Activated T-helper 1 cell treated with anti-CD3 and anti-CD28 coated beads, Interleukin-12 subunit alpha, Interleukin-12 subunit beta, Interleukin-2, Interleukin-4 antibody, amounts not matched to agents 30 ng/mL and 10 ng/mL and 1 ng/mL, durations not matched to agents 14 hours and 24 hours and 36 hours (primary cell): Measurements from ENCODE around the gene CDK6. TPM values are rescaled to one million over a fixed set of nuclear protein-coding genes. Genes with fewer than 3 reads are reported as not detected.

Experiments used
- DNase-seq: peaks from one replicate; pipeline ENCODE4 v3.0.0; 2021; ENCODE audit warnings: low spot score
- H3K27ac Mint-ChIP-seq: one replicate; pipeline ENCODE4 v1.8.0; 2021; ENCODE audit warnings: mild to moderate bottlenecking, mixed read lengths
- H3K27me3 Mint-ChIP-seq: one replicate; pipeline ENCODE4 v1.8.0; 2022; ENCODE audit warnings: mild to moderate bottlenecking, moderate library complexity, mixed read lengths; ENCODE audit not compliant: insufficient read depth
- H3K36me3 Mint-ChIP-seq: one replicate; pipeline ENCODE4 v1.8.0; 2021; ENCODE audit warnings: low read depth, mixed read lengths
- H3K4me1 Mint-ChIP-seq: one replicate; pipeline ENCODE4 v1.8.0; 2021; ENCODE audit warnings: low read depth, mixed read lengths
- H3K4me3 Mint-ChIP-seq: one replicate; pipeline ENCODE4 v1.8.0; 2021; ENCODE audit warnings: mild to moderate bottlenecking, moderate library complexity, mixed read lengths
- H3K9me3 Mint-ChIP-seq: one replicate; pipeline ENCODE4 v1.8.0; 2021; ENCODE audit warnings: mixed read lengths
- intact Hi-C: fragments of 100-400 bp; cut with micrococcal nuclease; formaldehyde crosslinking; loops from one replicate; pipeline ENCODE4 v1.15.1; 2024
- total RNA-seq: library from RNA; stranded (reverse); gene quantifications from 2 replicates; pipeline ENCODE4 v1.2.3, GENCODE V29; 2022

The CDK6 gene
- total RNA-seq, 1 donor from 2014 or later, result 332 TPM

- Mint-ChIP-seq H3K36me3 (peaks cover 69% of the 10 kb centered on the region), H3K27me3 (no peaks in the 10 kb centered on the region), H3K4me3 (peak overlapping the region; percentile 51), H3K9me3 (peaks cover 29% of the 10 kb centered on the region), H3K27ac (peak overlapping the region; percentile 95), H3K4me1 (peaks cover 93% of the 10 kb centered on the region)
- no peak for DNase-seq
- intact Hi-C loops, result no loop called here
These were observed 210.0 kb downstream of the CDK6 start for GRCh38 chr7:92626281-92626809.

- Mint-ChIP-seq H3K9me3 (peaks cover 29% of the 10 kb centered on the region), H3K36me3 (peaks cover 74% of the 10 kb centered on the region), H3K4me3 (peak overlapping the region; percentile 30), H3K27ac (peak overlapping the region; percentile 89), H3K4me1 (peaks cover 93% of the 10 kb centered on the region), H3K27me3 (no peaks in the 10 kb centered on the region)
- intact Hi-C loops, result loop anchor here (1.0 kb wide), 2 partner anchors 8 to 21 kb away; no protein-coding TSS in a partner anchor
- no peak for DNase-seq
These were observed 210.8 kb downstream of the CDK6 start for GRCh38 chr7:92625617-92626016.

- H3K9me3 Mint-ChIP-seq, result peaks cover 24% of the 10 kb centered on the region
- peak overlapping the region; percentile 89 for H3K27ac Mint-ChIP-seq
- intact Hi-C loops, result no loop called here
- peaks cover 84% of the 10 kb centered on the region for H3K4me1 Mint-ChIP-seq
- no peaks in the 10 kb centered on the region for H3K27me3 Mint-ChIP-seq
- H3K4me3 Mint-ChIP-seq, result peak overlapping the region; percentile 30
- DNase-seq, result no peak
- peaks cover 70% of the 10 kb centered on the region for H3K36me3 Mint-ChIP-seq
These were observed 211.9 kb downstream of the CDK6 start for GRCh38 chr7:92624298-92624996.

GRCh38 chr7:92623544-92623943 lies 212.8 kb downstream of the CDK6 start:
- peaks cover 75% of the 10 kb centered on the region for H3K4me1 Mint-ChIP-seq
- H3K27me3 Mint-ChIP-seq, result no peaks in the 10 kb centered on the region
- H3K4me3 Mint-ChIP-seq, result no peak overlapping the region
- peaks cover 62% of the 10 kb centered on the region for H3K36me3 Mint-ChIP-seq
- DNase-seq, result no peak
- peak overlapping the region; percentile 69 for H3K27ac Mint-ChIP-seq
- H3K9me3 Mint-ChIP-seq, result peaks cover 17% of the 10 kb centered on the region
- intact Hi-C loops, result no loop called here

GRCh38 chr7:92622685-92623084 lies 213.7 kb downstream of the CDK6 start:
- no peaks in the 10 kb centered on the region for H3K27me3 Mint-ChIP-seq
- H3K4me1 Mint-ChIP-seq, result peaks cover 69% of the 10 kb centered on the region
- H3K27ac Mint-ChIP-seq, result peak overlapping the region; percentile 89
- H3K36me3 Mint-ChIP-seq, result peaks cover 62% of the 10 kb centered on the region
- H3K4me3 Mint-ChIP-seq, result peak overlapping the region; percentile 6
- peaks cover 12% of the 10 kb centered on the region for H3K9me3 Mint-ChIP-seq
- intact Hi-C loops, result no loop called here
- no peak for DNase-seq

GRCh38 chr7:92622030-92622429 lies 214.3 kb downstream of the CDK6 start:
- intact Hi-C loops, result no loop called here

GRCh38 chr7:92621561-92622023 lies 214.8 kb downstream of the CDK6 start:
- intact Hi-C loops, result loop anchor here (1.0 to 2.0 kb wide), 14 partner anchors 10 to 607 kb away; no protein-coding TSS in a partner anchor
- Mint-ChIP-seq H3K4me3 (peak overlapping the region; percentile 75), H3K9me3 (peaks cover 7% of the 10 kb centered on the region), H3K36me3 (peaks cover 62% of the 10 kb centered on the region), H3K27me3 (no peaks in the 10 kb centered on the region), H3K27ac (peak overlapping the region; percentile 89), H3K4me1 (peaks cover 58% of the 10 kb centered on the region)
- no peak for DNase-seq

More at GRCh38 chr7:92622030-92622429, 214.3 kb downstream of the CDK6 start:
- Mint-ChIP-seq H3K9me3 (peaks cover 7% of the 10 kb centered on the region), H3K27ac (peak overlapping the region; percentile 89), H3K27me3 (no peaks in the 10 kb centered on the region), H3K4me3 (no peak overlapping the region), H3K4me1 (peaks cover 62% of the 10 kb centered on the region), H3K36me3 (peaks cover 61% of the 10 kb centered on the region)
- DNase-seq, result no peak

- Mint-ChIP-seq H3K4me3 (peak overlapping the region; percentile 75), H3K9me3 (peaks cover 3% of the 10 kb centered on the region), H3K36me3 (peaks cover 63% of the 10 kb centered on the region), H3K27me3 (no peaks in the 10 kb centered on the region), H3K27ac (peak overlapping the region; percentile 89), H3K4me1 (peaks cover 58% of the 10 kb centered on the region)
- peak; percentile 74 for DNase-seq
- intact Hi-C loops, result loop anchor here (1.0 to 2.0 kb wide), 14 partner anchors 10 to 607 kb away; no protein-coding TSS in a partner anchor
These were observed 215.3 kb downstream of the CDK6 start for GRCh38 chr7:92621026-92621540.

- intact Hi-C loops, result no loop called here
- Mint-ChIP-seq H3K27me3 (no peaks in the 10 kb centered on the region), H3K9me3 (no peaks in the 10 kb centered on the region), H3K4me1 (peaks cover 43% of the 10 kb centered on the region), H3K4me3 (no peak overlapping the region), H3K36me3 (peaks cover 52% of the 10 kb centered on the region), H3K27ac (peak overlapping the region; percentile 54)
- no peak for DNase-seq
These were observed 220.5 kb downstream of the CDK6 start for GRCh38 chr7:92615861-92616260.

- no peaks in the 10 kb centered on the region for H3K27me3 Mint-ChIP-seq
- no peak for DNase-seq
- H3K4me1 Mint-ChIP-seq, result peaks cover 47% of the 10 kb centered on the region
- intact Hi-C loops, result no loop called here
- H3K9me3 Mint-ChIP-seq, result no peaks in the 10 kb centered on the region
- H3K27ac Mint-ChIP-seq, result peak overlapping the region; percentile 40
- peaks cover 51% of the 10 kb centered on the region for H3K36me3 Mint-ChIP-seq
- no peak overlapping the region for H3K4me3 Mint-ChIP-seq
These were observed 221.7 kb downstream of the CDK6 start for GRCh38 chr7:92614660-92615174.

GRCh38 chr7:92613720-92614119 lies 222.7 kb downstream of the CDK6 start:
- H3K4me3 Mint-ChIP-seq, result no peak overlapping the region
- H3K27ac Mint-ChIP-seq, result peak overlapping the region; percentile 61
- no peak for DNase-seq
- H3K4me1 Mint-ChIP-seq, result peaks cover 52% of the 10 kb centered on the region
- no peaks in the 10 kb centered on the region for H3K27me3 Mint-ChIP-seq
- no peaks in the 10 kb centered on the region for H3K9me3 Mint-ChIP-seq
- H3K36me3 Mint-ChIP-seq, result peaks cover 47% of the 10 kb centered on the region
- intact Hi-C loops, result loop anchor here (2.0 kb wide), 1 partner anchor 53 kb away; no protein-coding TSS in a partner anchor

- Mint-ChIP-seq H3K27ac (peak overlapping the region; percentile 54), H3K36me3 (peaks cover 46% of the 10 kb centered on the region), H3K4me3 (no peak overlapping the region), H3K4me1 (peaks cover 53% of the 10 kb centered on the region), H3K27me3 (no peaks in the 10 kb centered on the region), H3K9me3 (no peaks in the 10 kb centered on the region)
- no peak for DNase-seq
- intact Hi-C loops, result loop anchor here (2.0 kb wide), 1 partner anchor 52 kb away; no protein-coding TSS in a partner anchor
These were observed 223.2 kb downstream of the CDK6 start for GRCh38 chr7:92613214-92613613.

GRCh38 chr7:92612501-92612900 lies 223.9 kb downstream of the CDK6 start:
- no peaks in the 10 kb centered on the region for H3K9me3 Mint-ChIP-seq
- H3K4me3 Mint-ChIP-seq, result no peak overlapping the region
- H3K27ac Mint-ChIP-seq, result peak overlapping the region; percentile 42
- no peak for DNase-seq
- H3K36me3 Mint-ChIP-seq, result peaks cover 42% of the 10 kb centered on the region
- no peaks in the 10 kb centered on the region for H3K27me3 Mint-ChIP-seq
- intact Hi-C loops, result loop anchor here (2.0 kb wide), 1 partner anchor 52 kb away; no protein-coding TSS in a partner anchor
- H3K4me1 Mint-ChIP-seq, result peaks cover 56% of the 10 kb centered on the region
